ENCODE data around the gene PPEF2. TPM values are rescaled to one million over a fixed set of nuclear protein-coding genes. Genes with fewer than 3 reads are reported as not detected.

The PPEF2 gene
- total and polyA plus RNA-seq, 10 of the 15 experiments (the other 5 are each of a cell fraction or from before 2014, with no cell fraction given), result not detected

GRCh38 chr4:75924309-75924827 lies 22.1 kb upstream of the PPEF2 start:
- ChIA-PET SMC1A (ENCODE audit: uncharacterized antibody, unreplicated experiment) (interaction anchor here (0.6 kb wide), 2 partner anchors 9 to 77 kb away, joined by 3 read pairs; no protein-coding TSS in a partner anchor), CTCF (interaction anchor here (0.6 kb wide), 1 partner anchor 29 kb away, joined by 3 read pairs; no protein-coding TSS in a partner anchor), POLR2A (no interaction called here), RAD21 (ENCODE audit: unreplicated experiment) (no interaction called here)
- WGBS (ENCODE audit: insufficient coverage, insufficient replicate concordance, low lambda C conversion rate, missing lambda C conversion rate), result 97% methylated on average over 5 of the region's 5 CpGs
- in situ Hi-C loops (cut with MboI), result no loop called here
- Histone ChIP-seq H3K4me2 (ENCODE audit: control insufficient read depth, insufficient read depth) (no peak overlapping the region), H3K27ac (ENCODE audit: control insufficient read depth, insufficient read depth) (no peak overlapping the region), H3K9me3 (replicated peaks; ENCODE audit: control insufficient read depth, insufficient read depth, low read length) (no peaks in the 10 kb centered on the region), H3K4me3 (no peak overlapping the region), H3K4me1 (ENCODE audit: control insufficient read depth, insufficient read depth, low read length) (no peaks in the 10 kb centered on the region), H3K27me3 (replicated peaks in 1 of 2; ENCODE audit: control insufficient read depth in 2 of 2, insufficient read depth in 2 of 2, low read length in 1 of 2) (no peaks in the 10 kb centered on the region), H3K9ac (ENCODE audit: control insufficient read depth, insufficient read depth, low read length) (no peak overlapping the region), H3K36me3 (ENCODE audit: control insufficient read depth in 2 of 2, insufficient read depth in 2 of 2, low read length in 1 of 2) (no peaks in the 10 kb centered on the region), H3K79me2 (ENCODE audit: control insufficient read depth, insufficient read depth, low read length) (no peaks in the 10 kb centered on the region), H2AFZ (ENCODE audit: control insufficient read depth, low read depth, low read length) (no peak overlapping the region), H4K20me1 (ENCODE audit: control insufficient read depth, insufficient read depth) (no peaks in the 10 kb centered on the region)
- ATAC-seq, result no peak
- FAIRE-seq, result no peak
- BruUV-seq (replicated peaks), result no TSS peak
- TF ChIP-seq FOXM1 (IDR thresholded peaks at IDR 0.05; ENCODE audit: low read depth, low read length) (no peak), IRF3 (IDR thresholded peaks at IDR 0.05) (no peak), DPF2 (IDR thresholded peaks at IDR 0.05) (no peak), KDM1A (IDR thresholded peaks at IDR 0.05; ENCODE audit: borderline replicate concordance) (no peak), BMI1 (IDR thresholded peaks at IDR 0.05; ENCODE audit: borderline replicate concordance) (no peak), RB1 (IDR thresholded peaks at IDR 0.05; ENCODE audit: borderline replicate concordance) (no peak), CBFB (IDR thresholded peaks at IDR 0.05; ENCODE audit: low read depth) (no peak), SIN3A (IDR thresholded peaks at IDR 0.05; ENCODE audit: low read depth, low read length) (no peak), CBX3 (IDR thresholded peaks at IDR 0.05; ENCODE audit: borderline replicate concordance, low read depth) (no peak), RFX5 (IDR thresholded peaks at IDR 0.05; ENCODE audit: low read depth, low read length) (no peak), JUNB (IDR thresholded peaks at IDR 0.05) (no peak), HDAC2 (IDR thresholded peaks at IDR 0.05) (no peak), JUND (IDR thresholded peaks at IDR 0.05; ENCODE audit: low read depth, low read length) (no peak), ZNF207 (IDR thresholded peaks at IDR 0.05; ENCODE audit: borderline replicate concordance) (no peak), SREBF2 (IDR thresholded peaks at IDR 0.05; ENCODE audit: low read length) (no peak), TCF3 (IDR thresholded peaks at IDR 0.05; ENCODE audit: borderline replicate concordance, insufficient read depth, low read depth, low read length) (no peak), HDAC6 (IDR thresholded peaks at IDR 0.05; ENCODE audit: unreplicated experiment) (no peak), RBBP5 (conservative IDR thresholded peaks at IDR 0.05) (no peak)
- intact Hi-C loops (cut with micrococcal nuclease; ENCODE audit: unreplicated experiment), result no loop called here
- no peak for DNase-seq (ENCODE audit: low read depth, low spot score)

Data from GM12878 (cell line).